Activated CD4-positive, CD25-positive, alpha-beta regulatory T cell treated with anti-CD3 and anti-CD28 coated beads, Interleukin-2, amount 50 U/mL, for 24 hours (primary cell): Measurements from ENCODE around the gene EPB41L5.

Source experiments
- ATAC-seq, 2 donors: fragments of 150-1000 bp; cut with Tn5 transposase; one replicate each; pipeline ENCODE4 v1.10.0; 2021; ENCODE audit warnings: mild to moderate bottlenecking in 1 of 2, moderate library complexity in 1 of 2

EPB41L5 gene

GRCh38 chr2:120204022-120204405 is 191.1 kb downstream of the EPB41L5 start:
- peak in 1 of 2 donors; percentile 20 for ATAC-seq

GRCh38 chr2:120204417-120204816 is 191.5 kb downstream of the EPB41L5 start:
- no peak for ATAC-seq

- no peak for ATAC-seq
Observed at GRCh38 chr2:120204945-120205670, 192.2 kb downstream of the EPB41L5 start.

- peak in 1 of 2 donors; percentile 52 for ATAC-seq
Observed at GRCh38 chr2:120206022-120206581, 193.2 kb downstream of the EPB41L5 start.

- ATAC-seq, result no peak
Observed at GRCh38 chr2:120208381-120209353, 195.8 kb downstream of the EPB41L5 start.

GRCh38 chr2:120209427-120210269 is 196.8 kb downstream of the EPB41L5 start:
- ATAC-seq, result no peak

GRCh38 chr2:120210270-120210693 is 197.4 kb downstream of the EPB41L5 start:
- ATAC-seq, result no peak

- ATAC-seq, result no peak
Observed at GRCh38 chr2:120218181-120218580, 205.3 kb downstream of the EPB41L5 start.

GRCh38 chr2:120219291-120219690 is 206.4 kb downstream of the EPB41L5 start:
- no peak for ATAC-seq

GRCh38 chr2:120219766-120220165 is 206.9 kb downstream of the EPB41L5 start:
- ATAC-seq, result no peak

- ATAC-seq, result no peak
Observed at GRCh38 chr2:120220756-120221155, 207.9 kb downstream of the EPB41L5 start.

GRCh38 chr2:120221616-120222015 is 208.7 kb downstream of the EPB41L5 start:
- no peak for ATAC-seq

GRCh38 chr2:120222186-120223033 is 209.5 kb downstream of the EPB41L5 start:
- no peak for ATAC-seq

- peak; percentile 90 to 92 for ATAC-seq
Observed at GRCh38 chr2:120223034-120223912, 210.4 kb downstream of the EPB41L5 start, which contains the start of gene TMEM185B. Gene TMEM185B (minus strand): TSS chr2:120223400. CDS start chr2:120222976, 424 bp downstream.

- ATAC-seq, result no peak
Observed at GRCh38 chr2:120224256-120224655, 211.4 kb downstream of the EPB41L5 start.

- ATAC-seq, result no peak
Observed at GRCh38 chr2:120224735-120225548, 212.1 kb downstream of the EPB41L5 start.

GRCh38 chr2:120225549-120226065 is 212.7 kb downstream of the EPB41L5 start:
- ATAC-seq, result no peak

- no peak for ATAC-seq
Observed at GRCh38 chr2:120226316-120226715, 213.4 kb downstream of the EPB41L5 start.
